ENCODE measurements around the gene FXN.
"Not testable (repeated sequence)": the region's sequence is repeated elsewhere in the genome, so short reads cannot be mapped to it uniquely, and the experiment has no call there.

The FXN gene

DNA sequence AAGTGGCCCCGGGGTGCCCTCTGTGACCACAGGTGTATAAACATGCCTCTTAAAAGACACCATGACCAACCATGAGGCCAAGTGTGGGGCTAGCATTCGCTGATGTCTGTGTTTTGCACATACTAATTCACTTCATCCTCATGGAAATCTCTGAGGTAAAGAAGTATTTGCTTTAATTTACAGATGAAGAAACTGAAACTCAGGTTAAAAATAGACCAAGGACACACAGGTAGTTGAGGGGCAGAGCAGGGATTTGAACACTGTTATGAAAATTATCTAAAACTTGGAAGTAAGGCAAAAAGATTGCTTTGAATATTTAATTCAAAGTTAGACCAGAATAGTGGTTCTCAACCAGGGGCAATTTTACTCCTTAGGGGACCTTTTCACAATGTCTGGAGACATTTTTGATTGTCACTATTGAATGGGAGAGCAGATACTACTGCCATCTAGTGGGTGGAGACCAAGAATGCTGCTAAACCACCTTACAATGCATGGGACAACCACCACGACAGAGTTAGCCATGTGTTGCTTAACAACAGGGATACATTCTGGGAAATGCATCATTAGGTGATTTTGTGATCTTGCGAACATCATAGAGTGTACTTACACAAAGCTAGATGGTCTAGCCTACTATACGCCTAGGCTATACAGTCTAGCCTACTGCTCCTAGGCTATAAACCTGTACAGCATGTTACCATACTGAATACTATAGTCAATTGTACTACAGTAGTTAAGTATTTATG is 8.0 kb upstream of the FXN start:
- DNase-seq (ENCODE audit: low read depth in 2 of 2): peak in 1 of 2 donors; percentile 26

DNA sequence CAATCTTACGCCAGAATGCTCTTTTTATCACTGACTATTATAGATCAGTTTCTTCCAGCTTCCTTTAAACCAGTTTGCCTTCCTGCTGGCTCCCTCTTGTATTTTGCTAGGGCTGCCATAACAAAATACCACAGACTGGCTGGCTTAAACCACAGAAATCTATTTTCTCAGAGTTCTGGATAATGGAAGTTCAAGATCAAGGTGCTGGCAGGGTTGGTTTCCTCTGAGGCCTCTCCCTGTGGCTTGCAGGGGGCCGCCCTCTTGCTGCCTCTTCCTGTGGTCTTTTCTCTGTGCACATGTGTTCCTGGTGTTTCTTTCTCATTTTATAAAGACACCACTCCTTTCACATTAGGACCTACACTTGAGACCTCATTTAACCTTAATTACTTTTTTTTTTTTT is 6.8 kb upstream of the FXN start:
- no peak for DNase-seq (ENCODE audit: low read depth in 2 of 2)

DNA sequence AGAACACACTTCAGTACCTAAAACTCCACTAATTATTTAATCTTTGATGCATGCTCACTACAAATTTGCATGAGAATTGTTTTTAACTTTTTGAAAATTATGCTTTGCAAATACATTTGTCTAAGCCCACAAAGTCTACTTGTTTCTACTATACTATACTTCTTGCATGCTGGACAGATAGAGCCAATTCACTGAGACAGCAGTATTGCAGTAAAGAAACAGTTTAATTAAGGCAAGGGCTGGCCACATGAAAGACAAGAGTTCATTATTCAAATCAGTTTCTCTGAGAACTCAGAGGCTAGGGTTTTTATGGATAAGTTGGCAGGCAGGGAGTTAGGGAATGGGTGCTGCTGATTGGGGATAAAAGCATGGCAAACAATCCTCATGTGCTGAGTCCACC is 6.0 kb upstream of the FXN start:
- no peak for DNase-seq (ENCODE audit: low read depth in 2 of 2)

DNA sequence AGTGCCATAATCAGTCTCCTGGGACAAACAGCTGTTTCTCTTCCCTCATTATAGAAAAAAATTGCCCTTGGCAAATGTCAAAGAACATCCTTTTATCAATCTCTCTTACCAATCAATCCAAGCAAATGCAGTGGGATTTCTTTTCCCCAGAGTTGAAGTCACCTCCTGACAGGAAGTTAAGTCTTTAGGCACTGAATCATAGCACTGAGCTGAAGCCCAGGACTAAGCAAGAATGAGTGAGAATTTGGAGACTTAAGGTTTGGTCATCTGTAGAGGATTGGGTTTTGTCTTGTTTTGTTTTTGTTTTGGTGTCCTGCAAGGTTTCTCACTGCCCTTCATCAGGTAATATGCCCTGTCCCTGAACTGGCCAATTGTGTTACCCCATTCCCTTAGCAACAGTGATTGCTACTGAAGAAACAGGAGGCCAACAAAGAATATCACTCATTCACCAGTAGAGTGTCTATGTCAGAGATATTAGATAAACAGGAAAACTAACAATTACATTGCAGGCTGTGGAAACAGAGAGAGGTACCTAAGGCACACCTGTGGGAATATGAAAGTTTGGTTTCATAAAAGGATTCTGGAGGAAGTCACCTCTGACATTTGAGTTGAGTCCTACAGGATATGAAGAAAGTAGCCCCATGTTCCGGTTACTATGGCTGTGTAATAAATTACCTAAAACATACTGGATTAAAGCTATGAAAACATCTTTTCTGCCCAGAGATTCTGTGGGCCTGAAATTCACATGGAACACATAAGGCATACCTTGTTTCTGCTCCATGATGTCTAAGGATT is 4.5 kb upstream of the FXN start:
- DNase-seq (ENCODE audit: low read depth in 2 of 2): no peak

DNA sequence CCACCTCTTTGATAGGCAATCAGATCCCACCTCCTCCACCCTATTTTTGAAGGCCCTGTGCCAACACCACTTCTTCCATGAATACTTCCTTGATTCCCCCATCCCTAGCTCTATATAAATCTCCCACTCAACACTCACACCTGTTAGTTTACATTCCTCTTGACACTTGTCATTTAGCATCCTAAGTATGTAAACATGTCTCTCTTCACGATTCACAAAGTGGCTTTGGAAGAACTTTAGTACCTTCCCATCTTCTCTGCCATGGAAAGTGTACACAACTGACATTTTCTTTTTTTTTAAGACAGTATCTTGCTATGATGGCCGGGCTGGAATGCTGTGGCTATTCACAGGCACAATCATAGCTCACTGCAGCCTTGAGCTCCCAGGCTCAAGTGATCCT is 1.5 kb upstream of the FXN start:
- no peak for DNase-seq (ENCODE audit: low read depth in 2 of 2)

DNA sequence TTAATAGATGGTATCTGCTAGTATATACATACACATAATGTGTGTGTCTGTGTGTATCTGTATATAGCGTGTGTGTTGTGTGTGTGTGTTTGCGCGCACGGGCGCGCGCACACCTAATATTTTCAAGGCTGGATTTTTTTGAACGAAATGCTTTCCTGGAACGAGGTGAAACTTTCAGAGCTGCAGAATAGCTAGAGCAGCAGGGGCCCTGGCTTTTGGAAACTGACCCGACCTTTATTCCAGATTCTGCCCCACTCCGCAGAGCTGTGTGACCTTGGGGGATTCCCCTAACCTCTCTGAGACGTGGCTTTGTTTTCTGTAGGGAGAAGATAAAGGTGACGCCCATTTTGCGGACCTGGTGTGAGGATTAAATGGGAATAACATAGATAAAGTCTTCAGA is 757 bp downstream of the FXN start:
- DNase-seq (ENCODE audit: low read depth in 2 of 2): no peak

DNA sequence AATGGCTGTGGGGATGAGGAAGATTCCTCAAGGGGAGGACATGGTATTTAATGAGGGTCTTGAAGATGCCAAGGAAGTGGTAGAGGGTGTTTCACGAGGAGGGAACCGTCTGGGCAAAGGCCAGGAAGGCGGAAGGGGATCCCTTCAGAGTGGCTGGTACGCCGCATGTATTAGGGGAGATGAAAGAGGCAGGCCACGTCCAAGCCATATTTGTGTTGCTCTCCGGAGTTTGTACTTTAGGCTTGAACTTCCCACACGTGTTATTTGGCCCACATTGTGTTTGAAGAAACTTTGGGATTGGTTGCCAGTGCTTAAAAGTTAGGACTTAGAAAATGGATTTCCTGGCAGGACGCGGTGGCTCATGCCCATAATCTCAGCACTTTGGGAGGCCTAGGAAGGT is 1.2 kb downstream of the FXN start:
- DNase-seq (ENCODE audit: low read depth in 2 of 2): no peak

DNA sequence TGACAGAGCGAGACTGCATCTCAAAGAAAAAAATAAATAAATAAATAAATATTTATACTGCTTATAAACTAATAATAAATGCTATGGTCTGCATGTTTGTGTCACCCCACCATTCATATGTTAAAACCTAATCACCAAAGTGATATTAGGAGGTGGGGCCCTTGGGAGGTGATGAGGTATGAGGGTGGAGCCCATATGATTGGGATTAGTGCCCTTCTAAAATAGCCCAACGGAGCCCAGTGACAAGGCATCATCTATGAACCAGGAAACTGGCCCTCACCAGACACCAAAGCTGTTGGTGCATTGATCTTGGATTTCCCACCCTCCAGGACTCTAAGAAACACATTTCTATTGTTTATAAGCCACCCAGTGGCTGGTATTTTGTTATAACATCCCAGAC is 5.1 kb downstream of the FXN start:
- DNase-seq (ENCODE audit: low read depth in 2 of 2): no peak

DNA sequence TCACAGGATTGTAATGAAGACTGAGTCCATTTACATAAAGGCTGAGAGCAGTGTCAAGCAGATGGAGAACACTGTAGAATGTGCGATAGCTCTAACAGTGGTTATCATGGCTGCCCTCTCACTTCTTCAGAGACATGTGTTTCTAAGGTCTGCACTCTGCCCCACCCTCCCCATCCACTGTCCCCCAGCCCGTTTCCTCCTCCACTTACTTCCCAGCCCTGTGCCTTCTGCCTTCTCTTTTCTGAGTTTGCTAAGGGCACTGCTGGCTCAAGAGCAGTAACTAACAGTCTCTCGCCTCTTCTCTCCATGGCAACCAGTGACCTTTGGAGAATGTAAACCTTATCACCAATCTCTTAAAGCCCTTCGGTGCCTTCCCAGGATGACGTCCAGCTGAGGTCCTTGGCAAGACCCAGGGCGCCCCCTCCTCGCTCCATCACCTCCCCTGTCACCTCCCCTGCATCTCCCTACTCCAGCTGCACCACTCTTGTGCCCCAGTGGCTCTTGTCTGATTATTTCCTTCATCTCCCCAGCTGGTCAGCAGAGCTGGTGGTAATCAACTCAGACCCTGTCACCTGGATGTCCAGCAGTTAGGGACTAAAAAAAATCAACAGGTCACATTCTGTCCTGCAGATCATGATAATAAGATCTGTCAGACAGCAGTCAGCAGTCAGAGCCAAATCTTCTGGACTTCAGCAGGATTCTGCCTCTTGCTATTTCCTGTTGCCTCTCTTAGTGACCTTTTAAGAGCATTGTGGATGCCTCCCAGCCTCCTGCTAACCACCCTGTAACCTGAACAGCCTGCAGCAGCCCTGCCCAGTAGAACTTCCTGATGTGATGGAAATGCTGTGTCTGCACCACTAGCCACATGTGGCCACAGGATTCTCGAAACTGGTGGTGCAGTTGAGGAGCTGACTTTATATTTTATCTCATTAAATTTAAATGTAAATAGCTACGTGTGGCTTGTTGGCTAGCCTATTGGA is 9.0 kb downstream of the FXN start:
- DNase-seq (ENCODE audit: low read depth in 2 of 2): no peak

DNA sequence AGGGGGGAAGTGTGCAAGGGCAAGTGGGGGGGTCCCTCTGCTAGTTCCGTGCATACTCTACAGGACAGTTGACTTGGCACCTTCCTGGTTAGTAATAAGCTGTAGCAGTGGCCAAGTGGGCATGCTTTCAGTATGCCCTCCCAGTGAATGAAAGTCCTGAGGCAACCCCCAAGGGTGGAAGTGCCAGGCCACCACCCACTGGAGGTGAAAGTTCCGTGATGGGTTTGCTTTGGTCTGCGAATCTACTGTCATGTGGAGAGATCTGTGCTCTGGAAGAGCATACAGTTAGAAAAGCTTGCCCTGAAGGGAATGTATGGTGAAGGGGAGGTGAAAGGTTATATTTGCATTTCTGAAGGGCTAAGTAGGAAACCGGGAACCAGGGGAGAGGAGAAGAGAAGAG is 10.3 kb downstream of the FXN start:
- DNase-seq (ENCODE audit: low read depth in 2 of 2): no peak

DNA sequence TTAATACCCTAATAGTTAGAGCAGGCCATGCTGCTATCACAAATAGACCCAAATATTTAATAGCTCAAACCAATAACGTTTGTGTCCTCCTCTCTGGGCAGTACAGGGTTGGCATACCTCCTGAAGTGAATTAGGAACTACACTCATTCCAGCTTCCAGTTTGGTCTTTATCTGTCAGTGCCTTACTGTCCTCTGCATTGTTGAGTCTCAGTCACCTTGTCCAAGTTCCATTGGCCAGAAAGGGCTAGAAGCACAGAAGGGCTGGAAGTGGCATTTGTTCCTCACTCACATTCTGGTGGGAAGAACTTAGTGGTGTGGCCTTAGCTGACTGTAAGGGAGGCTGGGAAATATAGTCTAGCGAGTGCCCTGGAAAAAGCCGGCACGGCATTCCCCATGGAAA is 11.2 kb downstream of the FXN start:
- DNase-seq (ENCODE audit: low read depth in 2 of 2): no peak

DNA sequence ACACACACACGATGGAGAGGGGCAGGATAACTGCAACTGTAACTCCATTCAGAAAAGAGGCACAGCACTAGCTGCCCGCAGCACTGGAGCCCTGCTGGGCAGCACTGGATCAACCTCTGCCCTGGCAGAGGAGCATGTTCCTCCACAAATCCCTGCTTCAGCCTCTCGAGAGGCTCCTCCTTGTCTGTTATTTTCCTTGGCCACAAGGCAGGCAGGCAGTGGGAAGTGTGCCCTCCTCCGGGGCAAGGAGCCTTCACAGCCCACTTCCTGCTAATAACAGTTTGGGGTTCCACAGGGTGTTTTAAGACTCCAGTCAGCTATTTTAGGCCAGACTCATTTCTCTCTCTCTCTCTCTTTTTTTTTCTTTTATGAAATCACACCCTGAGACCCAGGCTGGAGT is 11.8 kb downstream of the FXN start:
- DNase-seq (ENCODE audit: low read depth in 2 of 2): no peak

DNA sequence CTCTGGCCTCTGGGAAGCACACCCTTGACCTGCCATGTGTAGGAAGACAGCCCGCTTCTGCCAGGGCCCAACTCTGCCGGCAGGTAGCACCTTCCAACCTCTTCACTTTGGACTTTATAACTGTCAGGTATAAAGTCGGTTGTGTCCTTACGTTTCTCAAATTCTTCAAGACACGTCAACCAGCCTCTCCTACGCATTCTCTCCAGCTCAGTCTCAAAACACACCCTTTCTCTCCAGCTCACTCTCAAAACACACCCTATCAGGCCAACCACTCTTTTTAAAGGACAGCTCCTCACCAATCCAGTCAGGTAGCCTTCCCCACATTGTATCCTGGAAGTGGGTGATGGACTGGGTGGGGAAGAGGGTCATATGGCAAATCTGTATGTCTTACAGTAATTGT is 13.5 kb downstream of the FXN start:
- DNase-seq (ENCODE audit: low read depth in 2 of 2): no peak

DNA sequence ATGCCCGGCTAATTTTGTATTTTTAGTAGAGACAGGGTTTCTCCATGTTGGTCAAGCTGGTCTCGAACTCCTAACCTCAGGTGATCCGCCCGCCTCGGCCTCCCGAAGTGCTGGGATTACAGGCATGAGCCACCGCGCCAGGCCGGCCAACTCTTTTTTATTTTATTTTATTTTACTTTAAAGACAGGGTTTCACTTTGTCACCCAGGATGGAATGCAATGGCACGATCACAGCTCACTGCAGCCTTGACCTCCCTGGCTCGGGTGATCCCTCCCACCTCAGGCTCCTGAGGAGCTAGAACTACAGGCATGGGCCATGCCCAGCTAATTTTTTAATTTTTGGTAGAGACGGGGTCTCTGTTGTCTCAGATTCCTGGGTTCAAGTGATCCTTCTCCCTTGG is 15.4 kb downstream of the FXN start:
- not testable (repeated sequence) for DNase-seq (ENCODE audit: low read depth in 2 of 2)

DNA sequence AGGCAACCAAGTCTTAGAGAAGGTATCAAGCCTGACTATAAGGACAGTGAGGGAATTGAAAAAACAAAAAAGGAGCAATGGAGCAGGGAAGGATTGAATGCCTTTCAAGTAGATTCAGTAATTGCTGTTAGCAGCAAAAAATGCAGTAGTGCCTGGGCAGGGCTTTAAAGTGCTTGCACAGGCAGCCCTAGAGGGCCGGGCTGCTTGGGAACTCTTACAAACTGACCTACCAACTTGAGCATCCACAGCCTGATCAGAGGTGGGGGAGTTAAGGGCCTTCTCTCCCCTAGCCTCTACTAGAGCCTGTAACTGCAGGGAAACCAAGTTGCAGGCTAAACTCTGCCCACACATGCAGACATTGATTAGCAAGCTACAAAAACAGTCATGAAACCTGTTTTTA is 19.4 kb downstream of the FXN start:
- no peak for DNase-seq (ENCODE audit: low read depth in 2 of 2)

DNA sequence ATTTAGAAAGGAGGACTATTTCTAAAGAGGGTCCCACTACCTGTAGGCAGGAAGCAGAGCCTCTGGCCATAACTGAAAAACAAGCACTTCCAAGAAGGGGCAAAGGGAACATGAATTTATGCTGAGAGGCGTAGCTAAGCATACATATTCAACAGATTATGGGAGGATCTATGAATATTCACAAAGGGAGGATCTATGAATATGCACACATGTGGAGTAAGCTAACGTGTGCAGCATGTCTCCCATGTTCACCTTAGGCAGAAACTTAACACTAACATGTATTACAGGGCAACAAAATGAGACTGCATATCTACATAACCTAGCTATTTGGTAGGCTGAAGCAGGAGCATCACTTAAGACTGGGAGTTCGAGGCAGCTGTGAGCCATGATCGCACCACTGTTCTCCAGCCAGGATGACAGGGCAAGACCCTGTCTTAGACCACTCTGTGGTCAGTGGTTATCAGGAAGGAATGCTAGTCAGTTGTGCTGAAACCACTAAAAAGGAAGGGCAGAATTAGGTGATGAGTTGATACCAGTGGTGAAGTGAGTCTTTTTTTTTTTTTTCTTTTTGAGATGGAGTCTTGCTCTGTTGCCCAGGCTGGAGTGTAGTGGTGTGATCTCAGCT is 20.8 kb downstream of the FXN start:
- DNase-seq (ENCODE audit: low read depth in 2 of 2): no peak

DNA sequence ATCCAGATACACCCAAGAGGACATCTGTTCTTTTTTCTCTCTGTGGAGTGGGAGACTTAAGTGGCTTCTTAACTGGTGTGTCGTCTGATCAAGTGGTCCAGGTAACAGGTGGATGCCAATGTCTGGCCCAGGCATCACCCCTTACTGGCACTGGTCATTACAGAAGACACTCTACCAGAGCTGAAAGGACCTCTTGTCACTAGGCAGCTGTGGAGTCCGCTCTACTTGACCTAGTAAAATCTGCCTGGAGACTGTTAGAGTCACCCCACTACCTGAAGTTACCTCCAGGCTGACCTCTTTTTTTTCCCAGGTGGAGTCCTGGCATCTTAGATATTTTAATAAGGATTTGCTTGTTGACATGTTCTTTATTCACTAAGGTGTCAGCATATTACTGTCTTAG is 22.5 kb downstream of the FXN start:
- no peak for DNase-seq (ENCODE audit: low read depth in 2 of 2)

DNA sequence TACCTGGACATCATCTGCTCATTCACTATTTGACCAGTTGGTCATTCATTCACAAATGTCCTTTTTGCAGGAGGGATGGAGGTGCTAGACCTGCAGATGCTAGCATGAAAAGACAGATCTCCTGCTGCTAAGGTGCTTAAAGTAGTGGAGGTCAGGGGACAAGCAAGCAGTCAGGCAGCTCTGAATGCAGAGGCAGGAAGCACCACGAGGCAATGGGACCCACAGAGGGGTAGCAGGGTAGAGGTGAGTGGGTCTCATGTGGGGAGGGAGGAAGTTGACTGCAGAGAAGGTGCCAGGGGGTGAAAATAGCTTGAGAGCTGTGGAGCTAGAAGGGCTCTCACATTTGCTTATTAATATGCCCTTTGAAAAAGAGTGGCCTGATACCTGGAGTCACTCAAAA is 25.2 kb downstream of the FXN start:
- no peak for DNase-seq (ENCODE audit: low read depth in 2 of 2)

DNA sequence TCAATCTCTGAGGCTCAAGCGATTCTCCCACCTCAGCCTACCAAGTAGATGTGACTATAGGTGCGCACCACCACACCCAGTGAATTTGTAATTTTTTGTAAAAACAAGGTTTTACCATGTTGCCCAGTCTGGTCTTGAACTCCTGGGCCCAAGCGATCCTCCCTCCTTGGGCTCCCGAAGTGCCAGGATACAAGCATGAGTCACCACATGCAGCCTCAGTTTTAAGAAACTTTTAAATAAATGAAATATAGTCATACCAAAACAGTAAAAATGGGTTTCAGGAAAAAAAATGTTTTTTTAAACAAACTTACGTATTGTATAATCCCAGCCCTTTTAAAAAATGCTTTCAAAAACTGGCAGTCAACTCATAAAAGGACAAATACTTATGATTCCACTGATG is 26.6 kb downstream of the FXN start:
- no peak for DNase-seq (ENCODE audit: low read depth in 2 of 2)

DNA sequence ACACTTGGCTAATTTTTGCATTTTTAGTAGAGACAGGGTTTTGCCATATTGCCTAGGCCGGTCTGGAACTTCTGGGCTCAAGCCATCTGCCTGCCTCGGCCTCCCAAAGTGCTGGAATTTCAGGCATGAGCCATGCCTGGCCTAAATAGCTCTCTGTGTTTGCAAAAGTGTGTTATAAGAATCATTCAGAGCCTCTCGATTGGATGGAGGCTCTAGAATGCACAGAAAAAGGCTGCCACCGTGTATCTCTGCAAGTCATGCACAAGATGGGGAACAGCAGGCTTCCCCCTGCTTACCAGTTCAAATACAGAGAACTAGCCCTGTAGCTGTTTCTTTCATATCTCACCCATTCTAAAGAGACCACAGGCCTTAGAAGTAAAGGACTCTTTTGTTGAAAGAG is 28.3 kb downstream of the FXN start:
- DNase-seq (ENCODE audit: low read depth in 2 of 2): no peak

DNA sequence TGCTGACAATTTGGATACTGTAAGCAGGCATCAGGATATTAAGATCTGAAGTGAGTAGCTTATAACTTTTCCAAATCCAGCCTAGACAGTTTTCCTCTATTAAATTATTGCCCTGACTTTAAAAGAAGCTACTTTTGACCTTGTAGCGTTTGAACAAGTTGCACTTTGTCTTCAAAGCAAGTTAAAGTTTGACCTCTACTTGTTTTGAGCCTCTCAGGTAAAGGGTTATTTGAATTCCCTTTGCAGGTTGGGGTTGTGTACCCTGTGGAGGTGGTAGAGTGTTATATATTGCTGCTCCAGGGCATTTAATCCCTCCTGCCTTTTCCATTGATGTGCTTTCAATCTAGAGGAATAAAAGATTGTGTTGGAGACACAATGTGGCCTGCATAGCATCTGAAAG is 30.1 kb downstream of the FXN start:
- DNase-seq (ENCODE audit: low read depth in 2 of 2): no peak

DNA sequence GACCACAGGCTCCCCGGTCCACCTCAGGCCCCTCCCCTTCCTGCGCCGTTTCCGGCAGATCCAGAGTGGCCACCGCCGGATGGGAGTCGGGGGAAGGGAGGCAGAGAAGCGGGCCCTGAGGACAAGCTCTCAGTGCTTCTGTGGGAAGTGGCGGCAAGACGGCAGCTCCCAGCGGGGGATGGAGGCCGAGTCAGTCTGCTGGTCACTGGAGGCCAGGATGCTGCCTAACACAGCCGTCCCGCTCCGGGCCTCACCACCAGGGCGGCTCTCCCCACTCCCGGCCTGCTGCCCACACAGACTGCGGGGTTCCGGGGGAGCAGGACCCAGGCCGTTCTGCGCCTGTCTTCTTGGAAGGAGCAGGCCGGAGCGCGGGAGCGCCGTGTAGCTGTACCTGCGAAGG is 31.4 kb downstream of the FXN start:
- no peak for DNase-seq (ENCODE audit: low read depth in 2 of 2)

Data from stimulated activated CD4-positive, alpha-beta T cell treated with anti-CD3 and anti-CD28 coated beads, Interleukin-4, amount 100 ng/mL, for 48 hours (primary cell).